ENCODE data around the gene GOLGA8K.
"Not testable (repeated sequence)": the region's sequence is repeated elsewhere in the genome, so short reads cannot be mapped to it uniquely, and the experiment has no call there.

Gene GOLGA8K, protein sequence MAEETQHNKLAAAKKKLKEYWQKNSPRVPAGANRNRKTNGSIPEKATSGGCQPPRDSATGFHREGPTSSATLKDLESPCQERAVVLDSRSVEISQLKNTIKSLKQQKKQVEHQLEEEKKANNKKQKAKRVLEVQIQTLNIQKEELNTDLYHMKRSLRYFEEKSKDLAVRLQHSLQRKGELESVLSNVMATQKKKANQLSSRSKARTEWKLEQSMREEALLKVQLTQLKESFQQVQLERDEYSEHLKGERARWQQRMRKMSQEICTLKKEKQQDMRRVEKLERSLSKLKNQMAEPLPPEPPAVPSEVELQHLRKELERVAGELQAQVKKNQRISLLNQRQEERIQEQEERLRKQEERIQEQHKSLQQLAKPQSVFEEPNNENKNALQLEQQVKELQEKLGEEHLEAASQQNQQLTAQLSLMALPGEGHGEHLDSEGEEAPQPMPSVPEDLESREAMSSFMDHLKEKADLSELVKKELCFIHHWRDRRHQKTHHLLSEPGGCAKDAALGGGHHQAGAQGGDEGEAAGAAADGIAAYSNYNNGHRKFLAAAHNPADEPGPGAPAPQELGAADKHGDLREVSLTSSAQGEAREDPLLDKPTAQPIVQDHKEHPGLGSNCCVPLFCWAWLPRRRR

DNA sequence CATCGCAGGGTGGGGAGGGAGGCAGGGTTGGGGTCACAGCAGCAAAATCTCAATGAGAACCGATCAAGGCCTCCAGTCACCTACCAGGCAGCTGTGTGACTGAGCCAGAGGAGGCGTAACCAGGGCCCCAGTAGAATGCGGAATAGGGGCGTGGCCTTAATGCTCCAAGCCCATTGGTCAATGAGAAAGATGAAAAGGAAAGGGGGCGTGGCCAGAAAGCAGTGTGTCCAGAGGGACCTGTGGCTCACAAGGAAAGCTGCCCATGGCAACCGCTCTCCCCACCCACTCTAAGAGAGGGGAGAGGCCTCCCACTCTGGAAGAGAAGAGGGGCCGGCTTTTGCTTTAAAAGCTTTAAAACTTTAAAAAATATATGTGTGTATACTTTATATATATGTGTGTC, at the start of gene GOLGA8K:
Gene GOLGA8K (minus strand): TSS at position 101 of the 400 bp plus-strand sequence. CDS start 98 bp downstream, at position 3.
- DNase-seq (ENCODE audit: low spot score): not testable (repeated sequence)

DNA sequence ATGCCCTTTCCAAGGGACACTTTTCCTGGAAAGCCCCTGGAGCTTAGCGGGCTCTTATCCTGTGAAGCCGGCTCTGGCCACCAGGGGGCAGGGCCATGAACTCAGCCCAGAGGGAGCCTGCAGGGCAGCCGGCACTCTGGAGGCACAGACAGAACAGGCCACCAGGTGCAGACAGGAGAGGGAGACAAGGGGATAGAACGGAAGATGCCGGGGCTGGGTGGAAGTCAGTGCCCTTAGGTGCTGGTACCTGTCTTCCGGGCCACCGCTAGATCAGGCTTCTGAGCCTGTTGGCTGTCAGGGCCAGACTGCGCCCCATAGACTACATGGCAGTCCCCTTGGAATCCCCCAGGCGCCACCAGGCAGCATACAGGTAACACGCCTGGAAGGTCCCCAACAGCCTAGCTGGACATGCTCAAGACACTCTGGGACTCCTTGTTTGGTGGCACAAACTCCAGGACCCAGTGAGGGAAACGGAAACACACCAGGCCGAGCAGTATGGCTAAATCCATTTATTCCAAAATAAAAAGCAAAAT, 37.4 kb upstream of the GOLGA8K start:
- not testable (repeated sequence) for DNase-seq (ENCODE audit: low spot score)

DNA sequence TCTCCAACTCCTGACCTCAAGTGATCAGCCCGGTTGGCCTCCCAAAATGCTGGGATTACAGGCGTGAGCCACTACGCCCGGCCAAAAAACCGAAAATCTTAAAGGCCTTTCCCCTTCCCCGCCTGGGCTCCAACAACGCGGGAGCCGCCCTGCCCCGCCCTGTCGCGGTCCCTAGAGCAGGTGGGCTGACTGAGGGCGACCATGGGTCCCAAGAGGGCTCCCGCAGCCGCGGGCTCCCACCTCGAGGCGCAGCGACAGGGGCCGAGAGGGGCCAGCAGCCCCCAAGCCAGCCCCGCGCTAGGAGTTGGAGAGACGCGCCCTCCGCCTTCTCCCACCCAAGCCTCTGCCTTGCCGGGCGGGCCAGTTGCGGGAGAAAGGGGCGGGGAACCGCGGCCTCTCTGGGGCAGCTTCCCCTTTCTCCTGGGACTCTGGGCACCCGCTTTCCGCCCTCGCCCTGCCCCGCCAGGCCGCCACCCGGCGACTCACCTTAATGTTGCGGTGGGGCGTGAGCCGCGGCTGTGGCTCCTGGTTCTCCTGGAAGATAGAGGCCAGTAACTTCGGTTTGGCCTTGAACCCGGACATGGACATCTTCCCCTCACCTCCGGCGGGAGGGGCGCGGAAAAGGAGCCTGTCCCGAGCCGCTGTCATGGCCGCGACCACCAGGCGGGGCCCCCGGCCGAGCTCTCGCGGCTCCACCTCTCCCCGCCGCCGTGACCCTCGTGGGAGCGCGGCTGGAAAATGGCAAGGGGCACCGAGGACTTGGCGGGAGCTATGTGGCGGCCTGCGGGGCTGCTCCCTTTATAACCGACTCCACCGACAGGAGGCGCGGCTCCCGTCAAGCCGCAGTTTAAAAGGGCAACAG, 31.2 kb upstream of the GOLGA8K start:
- not testable (repeated sequence) for DNase-seq (ENCODE audit: low spot score)

DNA sequence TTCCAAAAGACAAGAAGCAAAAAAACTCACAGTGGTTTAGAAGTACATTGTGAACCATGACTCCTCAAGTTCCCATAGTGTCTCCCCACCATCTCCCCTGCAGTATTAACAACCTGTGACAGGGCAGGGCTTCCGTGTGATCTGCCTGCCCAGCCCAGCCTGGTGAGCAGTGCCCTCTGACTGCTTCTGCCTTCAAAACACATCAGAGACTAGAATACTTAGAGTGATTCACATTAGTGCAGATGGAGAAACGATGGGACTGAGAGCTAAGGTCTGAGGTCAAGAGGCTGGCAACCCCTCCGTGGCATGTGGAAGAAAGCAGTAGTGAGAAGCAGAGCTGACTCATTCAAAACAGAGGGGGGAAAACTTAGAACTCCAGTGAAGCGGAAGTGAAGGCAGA, 24.5 kb upstream of the GOLGA8K start:
- DNase-seq (ENCODE audit: low spot score): not testable (repeated sequence)

DNA sequence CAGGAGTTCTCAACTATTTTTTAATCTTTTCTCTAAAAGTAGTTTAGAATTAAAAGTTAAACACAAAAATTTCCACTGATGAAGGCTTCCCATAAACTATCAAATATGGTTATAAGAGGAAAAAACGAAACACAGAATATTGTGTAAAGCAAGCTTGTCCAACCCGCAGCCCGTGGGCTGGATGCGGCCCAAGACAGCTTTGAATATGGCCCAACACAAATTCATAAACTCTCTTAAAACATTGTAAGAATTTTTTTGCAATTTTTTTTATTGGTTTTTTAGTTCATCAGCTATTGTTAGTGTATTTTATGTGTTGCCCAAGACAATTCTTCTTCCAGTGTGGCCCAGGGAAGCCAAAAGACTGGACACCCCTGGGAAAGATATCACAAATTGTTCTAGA, 23.4 kb upstream of the GOLGA8K start:
- DNase-seq (ENCODE audit: low spot score): not testable (repeated sequence)

DNA sequence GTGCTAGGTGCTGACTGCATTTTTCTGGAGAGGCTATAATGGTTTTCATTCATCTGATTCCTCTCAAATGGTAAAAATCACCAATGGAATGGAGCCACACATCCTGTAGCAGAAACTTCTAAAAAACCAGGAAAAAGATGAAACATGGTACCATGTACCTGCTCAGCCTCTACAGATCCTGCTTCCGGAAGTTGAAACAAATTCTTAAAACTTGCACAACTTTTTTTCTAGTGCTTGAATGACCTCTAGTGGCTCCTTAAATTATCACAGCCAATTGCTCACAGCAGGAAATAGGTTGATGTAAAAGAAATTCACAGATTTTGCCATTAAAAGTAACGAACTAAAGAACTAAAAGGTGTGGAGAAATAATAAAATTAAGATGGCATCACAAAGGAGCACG, 4.8 kb upstream of the GOLGA8K start:
- DNase-seq (ENCODE audit: low spot score): not testable (repeated sequence)

DNA sequence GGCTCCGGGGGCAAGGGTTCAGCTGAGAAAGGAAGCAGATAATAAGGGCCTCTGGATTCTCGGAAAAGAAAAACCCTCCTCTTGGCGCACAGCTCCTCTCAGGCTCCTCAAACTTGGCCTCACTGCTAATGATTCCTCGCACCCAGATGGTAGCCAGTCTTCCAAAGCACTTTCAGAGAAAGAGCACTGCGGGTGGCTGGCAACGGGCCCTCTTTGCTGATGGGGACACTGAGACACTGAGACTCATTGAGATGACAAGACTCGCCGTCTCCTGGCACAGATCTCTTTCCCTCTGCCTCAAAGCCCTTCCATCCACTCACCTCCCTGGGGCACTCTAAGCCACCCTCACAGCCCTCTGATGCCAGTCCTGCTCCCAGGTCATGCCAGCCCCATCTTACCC, 6.6 kb downstream of the GOLGA8K start:
- not testable (repeated sequence) for DNase-seq (ENCODE audit: low spot score)

DNA sequence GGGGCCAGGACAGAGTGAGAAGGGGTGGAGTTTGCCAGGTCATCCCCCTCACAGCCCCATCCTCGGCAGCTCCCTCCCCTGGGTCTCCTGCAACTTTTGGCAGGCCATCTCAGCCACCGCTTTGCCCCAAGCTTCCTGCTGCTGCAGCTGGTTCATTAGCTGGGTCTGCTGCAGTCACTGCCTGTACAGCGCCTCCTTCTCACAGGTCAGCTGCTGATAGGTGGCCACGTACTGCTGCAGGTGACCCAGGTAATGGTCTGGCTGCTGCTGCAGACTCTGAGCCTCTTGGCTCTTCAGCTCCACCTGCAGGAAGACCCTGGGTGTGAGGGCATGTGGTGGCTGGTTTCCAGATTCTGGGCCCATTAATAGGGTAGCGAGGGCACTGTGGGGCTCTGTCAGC, 8.3 kb downstream of the GOLGA8K start:
- DNase-seq (ENCODE audit: low spot score): not testable (repeated sequence)

DNA sequence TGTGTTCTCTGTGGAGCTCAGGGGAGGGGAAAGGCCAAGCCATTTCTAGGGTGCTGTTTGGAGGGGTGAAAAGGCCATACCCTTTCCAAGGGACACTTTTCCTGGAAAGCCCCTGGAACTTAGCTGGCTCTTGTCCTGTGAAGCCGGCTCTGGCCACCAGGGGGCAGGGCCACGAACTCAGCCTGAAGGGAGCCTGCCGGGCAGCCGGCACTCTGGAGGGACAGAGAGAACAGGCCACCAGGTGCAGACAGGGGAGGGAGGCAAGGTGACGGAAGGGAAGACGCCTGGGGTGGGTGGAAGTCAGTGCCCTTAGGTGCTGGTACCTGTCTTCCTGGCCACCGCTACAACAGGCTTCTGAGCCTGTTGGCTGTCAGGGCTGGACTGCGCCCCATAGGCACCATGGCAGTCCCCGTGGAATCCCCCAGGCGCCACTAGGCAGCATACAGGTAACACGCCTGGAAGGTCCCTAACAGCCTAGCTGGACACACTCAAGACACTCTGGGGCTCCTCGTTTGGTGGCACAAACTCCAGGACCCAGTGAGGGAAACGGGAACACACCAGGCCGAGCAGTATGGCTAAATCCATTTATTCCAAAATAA, 14.9 kb downstream of the GOLGA8K start:
- DNase-seq (ENCODE audit: low spot score): not testable (repeated sequence)

DNA sequence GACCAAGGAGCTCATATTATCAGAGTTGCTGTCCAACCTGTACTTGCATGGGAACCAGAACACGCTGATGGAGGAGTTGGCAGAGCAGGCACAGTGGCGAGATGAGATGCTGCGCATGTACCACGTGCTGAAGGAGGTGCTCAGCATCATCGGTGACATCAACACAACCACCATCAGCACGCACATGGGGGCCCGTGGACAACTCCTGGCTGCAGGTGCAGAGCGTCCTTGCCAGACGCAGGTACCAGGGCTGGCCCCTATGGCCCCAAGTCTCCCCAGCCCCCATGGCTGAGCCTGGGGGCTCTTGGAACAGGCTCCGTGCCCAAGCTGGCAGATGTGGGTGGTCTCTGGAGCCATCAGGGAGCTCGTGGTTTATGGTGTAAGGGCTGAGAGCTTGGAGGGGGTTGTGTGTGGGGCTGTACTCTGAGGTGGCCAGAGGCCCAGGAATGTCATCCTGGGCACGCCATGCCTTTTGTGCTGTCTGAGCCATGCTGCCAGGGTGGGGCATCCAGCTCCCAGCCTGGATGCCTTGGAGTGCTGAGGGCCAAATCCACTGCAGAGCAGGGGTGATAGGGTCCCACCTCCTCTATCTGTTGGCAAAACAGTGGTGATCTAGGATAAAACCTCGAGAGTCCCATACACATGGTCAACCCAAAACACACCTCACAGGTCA, 17.1 kb downstream of the GOLGA8K start:
- DNase-seq (ENCODE audit: low spot score): not testable (repeated sequence)

DNA sequence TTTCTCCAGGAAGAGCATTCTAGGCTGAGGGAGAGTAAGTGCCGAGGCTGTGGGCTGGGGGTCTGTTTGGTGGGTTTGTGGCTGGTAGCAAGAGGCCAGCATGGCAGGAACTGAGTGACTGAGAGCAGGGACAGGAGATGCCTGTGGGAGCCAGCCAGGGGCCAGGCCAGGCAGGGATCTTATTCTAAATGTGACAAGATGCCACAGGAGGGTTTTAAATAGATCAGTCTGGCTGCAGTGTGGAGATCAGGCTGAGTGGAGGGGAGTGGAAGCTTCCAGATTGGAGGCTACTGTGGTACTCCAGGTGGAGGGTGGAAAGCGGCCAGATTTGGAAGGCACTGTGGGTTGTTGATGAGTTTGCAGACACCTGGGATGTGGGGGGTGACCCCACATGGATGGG, 28.9 kb downstream of the GOLGA8K start:
- DNase-seq (ENCODE audit: low spot score): not testable (repeated sequence)

DNA sequence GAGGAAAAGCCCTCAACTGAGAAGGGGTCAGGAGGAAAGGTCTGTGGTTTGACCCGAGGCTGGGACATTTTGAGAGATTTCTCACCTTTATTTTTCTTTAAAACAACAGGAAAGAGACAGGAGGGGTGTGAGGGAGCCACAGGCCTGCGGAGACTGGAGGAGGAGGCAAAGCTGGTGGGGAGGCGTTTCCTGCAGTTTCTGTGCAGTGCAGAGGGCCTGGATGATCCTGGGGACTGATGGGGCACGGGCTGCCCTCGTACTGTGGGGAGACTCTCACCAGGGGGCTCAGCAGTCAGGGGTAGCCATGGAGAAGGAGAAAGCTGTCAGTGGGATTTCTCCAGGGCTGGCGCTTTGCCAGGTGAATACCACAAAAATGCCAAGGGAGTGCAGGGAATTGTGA, 29.4 kb downstream of the GOLGA8K start:
- DNase-seq (ENCODE audit: low spot score): not testable (repeated sequence)

DNA sequence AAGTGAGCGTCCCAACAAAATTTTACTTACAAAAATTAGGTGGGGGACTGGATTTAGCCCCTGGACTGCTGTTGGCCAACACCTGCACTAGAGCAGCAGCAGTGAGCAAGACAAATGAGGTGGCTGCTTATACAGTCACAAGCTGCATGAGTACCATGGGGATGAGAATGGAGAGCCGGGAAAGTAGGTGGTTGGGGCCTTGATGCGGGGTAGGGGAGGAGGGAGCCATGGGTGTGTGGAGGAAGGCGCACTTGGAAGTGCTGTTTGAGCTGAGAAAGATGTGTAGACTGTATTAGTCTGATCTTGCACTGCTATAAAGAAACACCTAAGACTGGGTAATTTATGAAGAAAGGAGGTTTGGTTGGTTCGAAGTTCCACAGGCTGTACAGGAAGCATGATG, 31.0 kb downstream of the GOLGA8K start:
- DNase-seq (ENCODE audit: low spot score): not testable (repeated sequence)

DNA sequence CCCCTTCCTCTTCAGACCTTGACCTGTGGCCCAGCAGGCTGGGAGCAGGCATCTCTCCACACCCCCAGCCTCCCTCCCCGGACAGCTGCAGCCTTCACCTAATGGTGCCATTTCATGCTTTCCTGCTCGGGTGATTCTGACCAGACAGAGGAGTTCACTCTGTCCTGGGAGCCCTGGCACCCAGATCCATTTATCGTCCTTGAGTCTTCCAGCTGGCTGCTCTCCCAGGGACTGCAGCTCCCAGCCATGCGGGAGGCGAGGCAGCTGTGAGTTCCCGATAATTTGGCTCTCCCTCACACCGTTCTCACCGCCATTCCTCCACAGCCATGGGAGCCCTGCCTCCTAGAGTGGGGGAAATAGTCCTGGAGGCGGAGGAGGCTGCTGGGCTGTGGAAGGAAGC, 32.6 kb downstream of the GOLGA8K start:
- not testable (repeated sequence) for DNase-seq (ENCODE audit: low spot score)

DNA sequence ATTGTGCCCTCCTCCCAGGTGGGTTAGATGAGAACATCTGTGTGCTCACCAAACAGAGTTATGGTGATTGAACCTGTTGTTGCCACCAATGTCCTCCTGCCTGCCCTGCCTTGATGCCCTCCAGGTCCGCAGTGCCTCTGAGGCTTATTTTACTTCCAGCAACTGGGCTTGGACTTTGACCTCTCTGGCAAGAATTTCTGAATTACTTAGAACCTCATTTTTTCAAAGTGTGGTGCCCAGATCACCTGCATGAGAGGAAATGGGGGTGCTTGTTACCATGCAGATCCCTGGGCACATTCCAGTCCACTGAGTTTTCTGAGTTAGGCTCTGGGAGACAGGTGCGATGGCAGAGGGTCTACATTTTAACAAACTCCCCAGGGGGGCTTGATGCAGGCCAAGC, 33.0 kb downstream of the GOLGA8K start:
- DNase-seq (ENCODE audit: low spot score): not testable (repeated sequence)

DNA sequence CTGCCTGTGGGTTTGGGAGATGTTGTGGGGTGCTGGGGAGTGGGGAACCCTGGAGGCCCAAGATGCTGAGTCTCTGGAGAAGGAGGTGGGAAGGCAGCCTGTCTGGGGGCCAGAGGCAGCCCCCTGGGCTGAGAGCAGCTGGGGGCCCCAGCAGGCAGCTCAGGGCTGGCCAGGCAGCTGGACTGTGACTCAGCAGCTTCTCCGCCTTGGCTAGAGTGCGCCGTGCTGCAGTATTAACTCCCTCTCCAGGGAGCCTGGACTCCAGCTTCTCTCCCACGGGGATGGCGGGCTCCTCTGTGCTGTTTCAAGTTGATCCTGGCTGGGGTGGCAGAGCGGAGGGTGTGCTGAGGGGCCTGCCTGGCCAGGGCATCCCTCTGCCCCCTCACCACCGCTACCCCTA, 36.6 kb downstream of the GOLGA8K start:
- not testable (repeated sequence) for DNase-seq (ENCODE audit: low spot score)

DNA sequence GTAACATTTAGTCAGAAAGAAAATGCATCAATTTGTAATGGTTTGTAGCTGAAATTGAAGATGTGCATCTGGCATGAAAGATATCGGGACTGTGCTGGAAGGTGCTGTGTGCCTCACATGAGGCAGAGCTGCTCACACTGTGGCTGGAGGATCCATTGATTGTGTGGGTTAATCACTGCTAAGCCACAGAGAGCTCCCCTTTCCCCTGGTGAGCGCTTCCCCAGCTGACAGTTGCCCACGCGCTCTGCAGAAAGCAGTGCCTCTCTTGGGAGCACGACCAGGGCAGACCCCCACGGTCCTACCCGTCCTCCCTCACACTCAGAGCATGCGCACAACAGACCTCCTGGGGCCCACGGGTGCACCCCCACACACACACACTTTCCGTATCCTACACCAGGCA, 37.1 kb downstream of the GOLGA8K start:
- not testable (repeated sequence) for DNase-seq (ENCODE audit: low spot score)

DNA sequence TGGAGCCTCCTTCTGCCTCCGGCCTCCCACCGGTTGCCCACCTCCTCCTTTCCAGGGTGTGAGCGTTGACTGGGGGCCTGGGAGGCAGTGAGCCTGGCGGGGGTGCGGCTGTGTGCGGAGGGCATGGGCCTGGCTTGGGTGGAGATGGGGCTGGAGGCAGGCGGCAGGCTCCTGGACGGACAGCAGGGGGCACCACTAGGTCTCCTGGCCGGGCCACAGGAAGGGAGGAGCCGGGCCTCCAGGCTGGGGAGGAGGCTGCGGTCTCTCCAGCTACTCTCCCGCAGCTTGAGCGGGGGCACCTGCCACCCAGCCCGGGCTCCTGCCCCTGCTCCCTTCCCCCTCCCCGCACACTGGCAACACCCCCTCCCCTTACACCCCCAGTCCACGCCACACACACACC, 38.1 kb downstream of the GOLGA8K start:
- not testable (repeated sequence) for DNase-seq (ENCODE audit: low spot score)

DNA sequence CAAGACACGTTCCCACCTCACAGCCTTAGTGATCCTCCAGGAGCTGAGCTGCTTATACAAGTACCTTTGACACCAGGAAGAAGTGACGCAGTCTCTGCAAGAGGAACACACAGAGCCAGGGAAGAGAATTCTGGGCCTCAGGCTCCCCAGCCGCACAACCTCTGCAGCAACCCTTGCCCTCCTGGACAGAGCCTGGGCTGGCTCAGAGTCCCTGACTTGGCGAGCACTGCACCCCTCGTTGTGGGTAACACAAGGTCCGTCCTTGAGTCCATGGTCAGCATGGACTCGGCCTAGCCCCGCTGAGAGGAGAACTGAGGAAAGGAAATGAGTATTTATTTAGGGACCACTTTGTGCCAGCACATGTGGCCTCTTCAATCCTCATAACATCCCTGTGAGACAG, 39.6 kb downstream of the GOLGA8K start:
- not testable (repeated sequence) for DNase-seq (ENCODE audit: low spot score)

DNA sequence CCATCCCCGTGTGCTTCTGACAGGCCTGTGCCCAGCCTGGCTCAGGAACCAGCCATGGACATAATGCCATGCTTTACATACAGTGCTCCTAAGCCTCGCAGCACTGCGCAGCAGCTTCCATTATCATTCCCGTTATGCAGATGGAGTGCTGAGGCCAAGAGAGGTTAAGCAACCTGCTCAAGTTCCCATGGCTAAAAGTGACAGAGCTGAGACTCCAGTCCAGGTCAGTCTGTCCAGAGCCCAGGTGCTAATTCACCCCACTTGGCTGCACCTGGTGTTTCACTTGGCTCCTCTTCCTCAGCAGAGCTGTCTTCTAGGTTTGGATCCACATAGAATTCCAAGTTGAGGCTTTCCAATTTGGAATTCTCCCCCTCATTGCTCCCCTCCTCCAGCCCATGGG, 41.4 kb downstream of the GOLGA8K start:
- not testable (repeated sequence) for DNase-seq (ENCODE audit: low spot score)

DNA sequence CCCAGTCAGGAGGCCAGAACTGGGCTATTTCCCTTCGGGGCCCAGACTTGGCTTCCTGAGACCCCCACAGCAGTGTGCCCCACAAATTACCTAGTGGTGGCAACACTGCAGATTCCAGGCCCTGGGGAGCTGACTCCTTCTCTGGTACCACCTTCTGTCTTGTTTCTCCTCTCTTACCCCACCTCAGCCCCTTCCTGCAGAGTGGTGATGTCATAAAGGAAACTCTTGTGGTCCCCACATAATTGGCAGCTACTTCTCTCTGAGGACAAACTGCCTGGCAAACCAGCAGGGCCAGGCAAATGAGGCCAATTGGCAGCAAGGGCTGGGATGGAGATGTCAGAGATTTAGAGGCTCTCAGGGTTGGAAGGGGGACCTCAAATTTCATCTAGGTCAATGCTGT, 44.6 kb downstream of the GOLGA8K start:
- DNase-seq (ENCODE audit: low spot score): not testable (repeated sequence)

All from AG08396 (cell line).